ENCODE results near the gene ERN2. TPM values are rescaled to one million over a fixed set of nuclear protein-coding genes. Genes with fewer than 3 reads are reported as not detected.
A peak's percentile ranks its signal among the peaks of the same experiment; 100 is the strongest.

Gene ERN2
- total and polyA plus RNA-seq, 2 of the 13 experiments (the other 11 are each of a cell fraction or from before 2014, with no cell fraction given) = 2.2 to 3.5 TPM

GRCh38 chr16:23679274-23679985 is 33.6 kb downstream of the ERN2 start (continued):
- TF ChIP-seq ZNF251 (CRISPR knock-in tag; IDR thresholded peaks at IDR 0.05) = no peak
- no peak for TF ChIP-seq ZNF512 (CRISPR knock-in tag; IDR thresholded peaks at IDR 0.05)
- 0 out of 2 replicates have a peak, but pooled peaks have one; percentile 35 for TF ChIP-seq NFKB2 (CRISPR knock-in tag; IDR thresholded peaks at IDR 0.05; ENCODE audit: borderline replicate concordance)
- TF ChIP-seq ZNF367 (CRISPR knock-in tag; IDR thresholded peaks at IDR 0.05; ENCODE audit: borderline replicate concordance) = no peak
- TF ChIP-seq ZNF550 (CRISPR knock-in tag; IDR thresholded peaks at IDR 0.05; ENCODE audit: borderline replicate concordance) = no peak
- TF ChIP-seq ZNF263 (CRISPR knock-in tag; IDR thresholded peaks at IDR 0.05) = peak; percentile 84
- TF ChIP-seq ATF7 (IDR thresholded peaks at IDR 0.05) = no peak
- TF ChIP-seq ATF7 (CRISPR knock-in tag; IDR thresholded peaks at IDR 0.05) = no peak
- TF ChIP-seq ZFP62 (CRISPR knock-in tag; IDR thresholded peaks at IDR 0.05) = no peak
- 0 out of 2 replicates have a peak, but pooled peaks have one; percentile 10 for TF ChIP-seq KAT7 (CRISPR knock-in tag; IDR thresholded peaks at IDR 0.05; ENCODE audit: borderline replicate concordance)
- no peak; the same call in 1 of the 2 replicates for TF ChIP-seq ZNF710 (CRISPR knock-in tag; IDR thresholded peaks at IDR 0.05; ENCODE audit: borderline replicate concordance)
- no peak for TF ChIP-seq TFDP1 (CRISPR knock-in tag; IDR thresholded peaks at IDR 0.05; ENCODE audit: borderline replicate concordance)
- TF ChIP-seq DZIP1 (CRISPR knock-in tag; IDR thresholded peaks at IDR 0.05) = no peak
- TF ChIP-seq POGZ (CRISPR knock-in tag; IDR thresholded peaks at IDR 0.05) = no peak
- 0 out of 2 replicates have a peak, but pooled peaks have one; percentile 11 for TF ChIP-seq MAFG (CRISPR knock-in tag; IDR thresholded peaks at IDR 0.05)
- no peak for TF ChIP-seq ZFP36L1 (CRISPR knock-in tag; IDR thresholded peaks at IDR 0.05)
- peak; percentile 18; the same call in 1 of the 2 replicates for TF ChIP-seq ZBTB7A (CRISPR knock-in tag; IDR thresholded peaks at IDR 0.05)
- 0 out of 2 replicates have a peak, but pooled peaks have one; percentile 14 for TF ChIP-seq BCL3 (CRISPR knock-in tag; IDR thresholded peaks at IDR 0.05)
- TF ChIP-seq MYPOP (CRISPR knock-in tag; IDR thresholded peaks at IDR 0.05) = no peak

All from HepG2 (cell line).